ENCODE results near the gene LRRC7.

GRCh38 chr1:69878338-69878737, 310.6 kb downstream of the LRRC7 start:
- TF ChIP-seq CTCF (IDR thresholded peaks at IDR 0.05) (no peak), POLR2A (IDR thresholded peaks at IDR 0.05) (no peak)
